Thoracic aorta (tissue), 2 donors: ENCODE data around the gene NEU2. TPM values are rescaled to one million over a fixed set of nuclear protein-coding genes. Genes with fewer than 3 reads are reported as not detected.

Experiments used
- ATAC-seq: fragments of 150-250 bp; one replicate; pipeline ENCODE4 v1.8.0; 2017; ENCODE audit warnings: low read depth; ENCODE audit not compliant: insufficient number of reproducible peaks, low FRiP score
- DNase-seq: peaks from one replicate; pipeline ENCODE4 v3.0.0-alpha.2; 2020; ENCODE audit warnings: low spot score
- H3K27ac ChIP-seq, 2 donors: fragments of 200-600 bp; sonication (generic); 1 replicate in 1 of 2; 2 replicates in 1 of 2; pipeline ENCODE4 v1.5.1; 2016; ENCODE audit warnings: mild to moderate bottlenecking in 2 of 2, moderate library complexity in 2 of 2
- H3K27me3 ChIP-seq: fragments of 200-600 bp; sonication (generic); replicated peaks from 2 replicates; pipeline ENCODE4 v1.6.0; 2016; ENCODE audit warnings: mild to moderate bottlenecking; ENCODE audit not compliant: insufficient read depth
- H3K36me3 ChIP-seq: fragments of 200-600 bp; sonication (generic); one replicate; pipeline ENCODE4 v1.5.1; 2016
- H3K4me1 ChIP-seq, 2 donors: fragments of 200-600 bp; sonication (generic); 1 replicate in 1 of 2; 2 replicates in 1 of 2; pipeline versions ENCODE4 v1.5.1 to v1.6.0; 2016; ENCODE audit warnings: low read depth in 2 of 2, mild to moderate bottlenecking in 1 of 2; ENCODE audit not compliant: control insufficient read depth in 1 of 2
- H3K4me3 ChIP-seq: fragments of 200-600 bp; sonication (generic); 2 replicates; pipeline ENCODE4 v1.5.1; 2016; ENCODE audit warnings: mild to moderate bottlenecking
- H3K9me3 ChIP-seq: fragments of 200-600 bp; sonication (generic); 2 replicates; pipeline ENCODE4 v1.5.1; 2016
- total RNA-seq, 2 donors: library from RNA; depleted of rRNA; stranded (reverse); fragments of >200 nt; gene quantifications; one replicate each; pipeline versions ENCODE4 v1.1.0 to v1.2.3, GENCODE V29; 2016
- TF ChIP-seq, protein P1 (sequence below): fragments of 200-600 bp; sonication (generic); IDR thresholded peaks from one replicate; pipeline ENCODE4 v1.5.1; 2019; ENCODE audit warnings: antibody characterized with exemption

NEU2 gene
- total RNA-seq, 2 donors from 2014 or later, result not detected

DNA sequence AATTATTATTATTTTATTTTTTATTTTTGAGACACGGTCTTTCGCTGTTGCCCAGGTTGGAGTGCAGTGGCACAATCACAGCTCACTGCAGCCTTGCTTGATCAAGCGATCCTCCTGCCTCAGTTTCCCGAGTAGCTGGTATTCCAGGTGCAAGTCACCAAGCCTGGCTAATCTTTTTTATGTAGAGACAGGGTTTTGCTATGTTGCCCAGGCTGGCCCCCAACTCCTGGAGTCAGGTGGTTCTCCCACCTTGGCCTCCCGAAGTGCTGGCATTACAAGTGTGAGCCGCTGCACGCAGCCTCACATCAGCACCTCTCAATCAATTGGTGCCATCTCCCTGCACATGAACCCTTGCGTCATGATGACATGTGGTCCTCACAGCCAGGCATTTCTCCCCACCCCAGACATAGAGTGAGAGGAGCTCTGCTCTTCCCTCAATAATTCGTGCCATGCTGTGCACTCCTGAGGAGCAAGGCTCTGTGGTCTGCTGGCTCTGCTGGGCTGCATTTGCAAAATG is 33.5 kb downstream of the NEU2 start:
- H3K27ac ChIP-seq, result no peak overlapping the region
- TF ChIP-seq, protein P1, sequence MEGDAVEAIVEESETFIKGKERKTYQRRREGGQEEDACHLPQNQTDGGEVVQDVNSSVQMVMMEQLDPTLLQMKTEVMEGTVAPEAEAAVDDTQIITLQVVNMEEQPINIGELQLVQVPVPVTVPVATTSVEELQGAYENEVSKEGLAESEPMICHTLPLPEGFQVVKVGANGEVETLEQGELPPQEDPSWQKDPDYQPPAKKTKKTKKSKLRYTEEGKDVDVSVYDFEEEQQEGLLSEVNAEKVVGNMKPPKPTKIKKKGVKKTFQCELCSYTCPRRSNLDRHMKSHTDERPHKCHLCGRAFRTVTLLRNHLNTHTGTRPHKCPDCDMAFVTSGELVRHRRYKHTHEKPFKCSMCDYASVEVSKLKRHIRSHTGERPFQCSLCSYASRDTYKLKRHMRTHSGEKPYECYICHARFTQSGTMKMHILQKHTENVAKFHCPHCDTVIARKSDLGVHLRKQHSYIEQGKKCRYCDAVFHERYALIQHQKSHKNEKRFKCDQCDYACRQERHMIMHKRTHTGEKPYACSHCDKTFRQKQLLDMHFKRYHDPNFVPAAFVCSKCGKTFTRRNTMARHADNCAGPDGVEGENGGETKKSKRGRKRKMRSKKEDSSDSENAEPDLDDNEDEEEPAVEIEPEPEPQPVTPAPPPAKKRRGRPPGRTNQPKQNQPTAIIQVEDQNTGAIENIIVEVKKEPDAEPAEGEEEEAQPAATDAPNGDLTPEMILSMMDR, result no peak
- H3K27me3 ChIP-seq, result no peaks in the 10 kb centered on the region
- ATAC-seq (no peak), DNase-seq (no peak)
- no peaks in the 10 kb centered on the region for H3K9me3 ChIP-seq
- no peak overlapping the region for H3K4me3 ChIP-seq
- H3K36me3 ChIP-seq, result no peaks in the 10 kb centered on the region
- H3K4me1 ChIP-seq, result peaks cover 0 to 3% of the 10 kb centered on the region in 2 donors

GRCh38 chr2:233068762-233069418 is 36.4 kb downstream of the NEU2 start:
- H3K4me3 ChIP-seq, result no peak overlapping the region
- H3K4me1 ChIP-seq, result peaks cover 0 to 3% of the 10 kb centered on the region in 2 donors
- TF ChIP-seq, protein P1, result no peak
- DNase-seq, result no peak
- H3K9me3 ChIP-seq, result no peaks in the 10 kb centered on the region
- no peak for ATAC-seq
- H3K36me3 ChIP-seq, result no peaks in the 10 kb centered on the region
- no peak overlapping the region for H3K27ac ChIP-seq
- no peaks in the 10 kb centered on the region for H3K27me3 ChIP-seq

DNA sequence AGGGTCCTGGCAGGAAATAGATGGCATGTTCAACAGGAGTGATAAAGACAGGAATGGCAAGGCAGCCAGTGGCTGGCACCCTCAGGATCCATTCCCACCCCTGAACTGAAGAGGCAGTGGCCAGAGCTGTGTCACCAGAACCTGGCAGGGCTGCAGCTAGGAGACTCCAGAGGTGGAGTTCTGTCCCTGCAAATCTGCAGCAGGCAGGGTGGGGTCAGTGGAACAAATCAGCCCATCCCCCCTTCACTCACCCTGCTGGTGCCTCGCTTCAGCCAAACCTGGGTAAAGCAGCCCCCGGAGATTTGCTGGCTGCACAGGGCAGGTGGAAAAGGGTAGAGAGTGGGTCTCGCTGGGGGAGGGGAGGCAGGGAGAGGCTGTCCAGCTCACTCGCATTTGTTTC is 40.4 kb downstream of the NEU2 start:
- no peaks in the 10 kb centered on the region for H3K27me3 ChIP-seq
- ATAC-seq (no peak), DNase-seq (no peak)
- H3K9me3 ChIP-seq, result no peaks in the 10 kb centered on the region
- no peak overlapping the region for H3K4me3 ChIP-seq
- TF ChIP-seq, protein P1, result no peak
- H3K27ac ChIP-seq, result no peak overlapping the region
- H3K4me1 ChIP-seq, result no peaks in the 10 kb centered on the region
- H3K36me3 ChIP-seq, result no peaks in the 10 kb centered on the region

DNA sequence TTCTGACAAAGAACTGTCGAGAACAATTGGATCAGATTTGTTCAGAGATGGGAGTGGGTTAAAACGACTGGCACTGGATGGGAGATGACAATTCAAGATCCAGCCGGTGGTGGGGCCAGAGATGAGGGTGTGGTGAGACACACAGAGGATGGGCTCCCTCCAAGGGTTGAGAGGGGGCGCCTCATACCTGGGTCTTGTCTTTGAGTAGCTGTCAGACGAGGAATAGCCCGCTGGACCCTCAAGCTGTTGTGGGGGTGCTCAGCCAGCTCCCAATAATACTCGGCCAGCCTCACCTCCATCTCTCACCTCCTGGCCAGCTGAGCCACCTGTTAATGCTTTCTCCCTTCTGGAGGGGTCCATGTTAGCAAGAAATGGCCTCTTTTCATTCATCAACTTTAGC is 41.6 kb downstream of the NEU2 start:
- no peaks in the 10 kb centered on the region for H3K4me1 ChIP-seq
- ATAC-seq (no peak), DNase-seq (no peak)
- H3K9me3 ChIP-seq, result no peaks in the 10 kb centered on the region
- H3K36me3 ChIP-seq, result no peaks in the 10 kb centered on the region
- no peaks in the 10 kb centered on the region for H3K27me3 ChIP-seq
- no peak overlapping the region for H3K27ac ChIP-seq
- TF ChIP-seq, protein P1, result no peak
- no peak overlapping the region for H3K4me3 ChIP-seq

DNA sequence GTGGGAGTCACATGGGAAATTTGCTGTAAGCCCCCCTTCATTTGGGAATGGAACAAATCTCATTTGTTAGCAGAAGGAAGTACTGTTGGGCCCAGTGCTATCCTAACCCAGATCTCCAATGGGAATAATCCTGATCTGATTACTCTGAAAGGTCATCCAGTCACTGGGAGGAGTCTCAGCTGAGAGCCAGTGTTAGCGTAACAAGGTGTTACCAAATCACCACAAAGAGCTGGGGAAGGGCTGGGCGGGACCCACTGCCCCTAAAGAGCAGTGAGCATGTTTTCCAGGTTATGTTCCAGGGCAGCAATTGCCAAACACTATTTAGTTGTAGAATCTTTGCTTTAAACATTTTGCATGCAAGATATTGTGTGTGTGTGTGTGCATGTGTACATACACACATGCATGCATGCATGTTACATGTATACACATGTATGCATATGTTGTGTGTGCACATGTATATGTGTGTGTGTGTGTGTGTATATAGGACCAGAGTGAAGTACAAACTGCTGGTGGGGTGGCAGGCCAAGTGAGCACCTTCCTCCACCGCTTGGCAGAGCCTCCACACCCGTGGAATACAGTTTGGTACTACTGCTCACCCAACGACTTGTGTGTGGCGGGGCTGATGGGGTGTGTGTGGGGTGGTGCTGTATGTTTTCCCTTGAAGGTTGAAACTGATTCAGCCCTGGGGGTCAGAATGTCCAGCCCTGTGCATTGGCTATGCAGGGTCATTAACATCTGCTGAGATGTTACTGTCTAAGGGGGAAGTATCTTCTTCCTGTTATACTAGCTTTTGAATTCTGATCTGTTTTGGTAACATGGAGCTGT is 42.9 kb downstream of the NEU2 start:
- no peak overlapping the region for H3K27ac ChIP-seq
- DNase-seq (no peak), ATAC-seq (no peak)
- no peaks in the 10 kb centered on the region for H3K4me1 ChIP-seq
- H3K36me3 ChIP-seq, result no peaks in the 10 kb centered on the region
- H3K4me3 ChIP-seq, result no peak overlapping the region
- H3K9me3 ChIP-seq, result no peaks in the 10 kb centered on the region
- H3K27me3 ChIP-seq, result no peaks in the 10 kb centered on the region
- TF ChIP-seq, protein P1, result no peak
